ENCODE results near the gene NCR1.
"Not testable (repeated sequence)": the region's sequence is repeated elsewhere in the genome, so short reads cannot be mapped to it uniquely, and the experiment has no call there.

GRCh38 chr19:54898685-54899084 is 7.3 kb upstream of the NCR1 start:
- not testable (repeated sequence) for TF ChIP-seq CTCF, POLR2A (IDR thresholded peaks at IDR 0.05)
